Renal cortical epithelial cell (primary cell): ENCODE results near the gene KIF21A. TPM values are rescaled to one million over a fixed set of nuclear protein-coding genes. Genes with fewer than 3 reads are reported as not detected.

Source experiments
- DNase-seq: peaks from one replicate; pipeline ENCODE4 v3.0.0-alpha.2; 2011; ENCODE audit warnings: low read depth
- total RNA-seq: library from RNA; depleted of rRNA; stranded (reverse); fragments of >200 nt; gene quantifications from 2 replicates; pipeline ENCODE4 v1.2.3, GENCODE V29; 2014

The KIF21A gene
- total RNA-seq, 1 donor from 2014 or later, result 62.0 TPM

- DNase-seq, result no peak
These were observed 11.7 kb downstream of the KIF21A start for GRCh38 chr12:39431002-39431796.

- no peak for DNase-seq
These were observed 13.1 kb downstream of the KIF21A start for GRCh38 chr12:39429809-39430208.

GRCh38 chr12:39427360-39427808 is 15.5 kb downstream of the KIF21A start:
- DNase-seq, result no peak

GRCh38 chr12:39426636-39427240 is 16.2 kb downstream of the KIF21A start:
- peak; percentile 44 for DNase-seq

- DNase-seq, result peak; percentile 37
These were observed 22.9 kb downstream of the KIF21A start for GRCh38 chr12:39420043-39420442.

GRCh38 chr12:39419471-39419870 is 23.4 kb downstream of the KIF21A start:
- DNase-seq, result no peak

- peak; percentile 87 for DNase-seq
These were observed 25.0 kb downstream of the KIF21A start for GRCh38 chr12:39417916-39418315.

GRCh38 chr12:39413836-39414771 is 28.8 kb downstream of the KIF21A start:
- DNase-seq, result no peak

- peak; percentile 33 for DNase-seq
These were observed 30.7 kb downstream of the KIF21A start for GRCh38 chr12:39412210-39412609.

- no peak for DNase-seq
These were observed 36.7 kb downstream of the KIF21A start for GRCh38 chr12:39406262-39406661.

GRCh38 chr12:39405580-39405979 is 37.3 kb downstream of the KIF21A start:
- DNase-seq, result no peak

GRCh38 chr12:39404000-39404399 is 38.9 kb downstream of the KIF21A start:
- no peak for DNase-seq

GRCh38 chr12:39403376-39403775 is 39.5 kb downstream of the KIF21A start:
- DNase-seq, result no peak

- DNase-seq, result peak; percentile 48
These were observed 40.0 kb downstream of the KIF21A start for GRCh38 chr12:39402922-39403321.

- DNase-seq, result no peak
These were observed 41.5 kb downstream of the KIF21A start for GRCh38 chr12:39401459-39401858.

- no peak for DNase-seq
These were observed 47.1 kb downstream of the KIF21A start for GRCh38 chr12:39395866-39396265.

- DNase-seq, result no peak
These were observed 49.0 kb downstream of the KIF21A start for GRCh38 chr12:39393890-39394289.

GRCh38 chr12:39393179-39393578 is 49.7 kb downstream of the KIF21A start:
- DNase-seq, result no peak

GRCh38 chr12:39392154-39392925 is 50.6 kb downstream of the KIF21A start:
- no peak for DNase-seq

GRCh38 chr12:39390752-39391151 is 52.2 kb downstream of the KIF21A start:
- DNase-seq, result no peak

- DNase-seq, result no peak
These were observed 53.3 kb downstream of the KIF21A start for GRCh38 chr12:39389399-39390150.
